GM18508 (cell line): ENCODE measurements around the gene DTNBP1.
A peak's percentile ranks its signal among the peaks of the same experiment; 100 is the strongest.

Source experiments
- ATAC-seq: cut with Tn5 transposase; IDR thresholded peaks from one replicate; pipeline ENCODE4 v1.9.1; 2021; ENCODE audit warnings: moderate number of reproducible peaks; ENCODE audit not compliant: insufficient read depth, unreplicated experiment

Gene DTNBP1

DNA sequence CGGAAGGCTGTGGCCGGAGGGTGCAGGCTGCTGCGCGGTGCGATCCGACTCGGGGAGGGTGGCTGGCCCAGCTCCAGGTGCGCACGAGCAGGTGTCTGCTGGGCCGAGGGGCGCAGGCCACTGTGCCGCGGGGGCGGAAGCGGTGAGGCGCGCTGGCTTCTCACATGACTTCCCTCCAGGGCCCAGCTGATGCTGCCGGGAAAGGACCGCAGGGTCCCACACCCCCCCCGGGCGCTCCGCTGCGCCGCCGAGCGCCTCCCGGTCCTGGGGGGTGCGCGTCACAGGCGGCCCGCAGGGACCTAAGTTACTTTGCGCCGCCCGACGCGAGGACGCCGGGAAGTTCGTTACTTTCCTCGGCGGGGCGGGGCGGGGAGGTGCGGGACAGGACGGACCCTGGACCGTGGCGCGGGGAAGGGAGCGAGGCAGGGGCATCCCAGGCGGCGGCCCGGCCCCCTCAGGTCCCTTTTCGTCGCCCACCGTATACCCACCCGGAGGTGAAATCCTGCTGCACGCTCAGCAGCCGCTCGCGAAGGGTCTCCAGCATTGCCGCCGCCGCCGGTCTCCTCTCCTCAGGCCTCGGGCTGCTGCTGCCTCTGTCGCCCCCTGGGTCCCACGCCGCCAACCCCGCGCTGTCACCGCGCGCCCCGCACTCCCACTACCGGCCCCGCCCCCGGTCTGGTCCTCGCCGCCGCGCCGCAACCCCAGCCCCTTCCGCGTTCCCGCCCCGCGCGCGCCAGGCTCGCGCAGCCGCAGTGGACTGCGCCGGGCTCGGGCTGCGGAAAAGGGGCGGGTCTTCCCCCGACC is at the start of gene DTNBP1:
Gene DTNBP1, minus strand, starts transcription at position 703 of the 804 bp plus-strand sequence. Its CDS starts 159 bp downstream, at position 544.
- ATAC-seq, result peak; percentile 43

GRCh38 chr6:15709651-15710269 is 46.9 kb upstream of the DTNBP1 start:
- ATAC-seq, result no peak

DNA sequence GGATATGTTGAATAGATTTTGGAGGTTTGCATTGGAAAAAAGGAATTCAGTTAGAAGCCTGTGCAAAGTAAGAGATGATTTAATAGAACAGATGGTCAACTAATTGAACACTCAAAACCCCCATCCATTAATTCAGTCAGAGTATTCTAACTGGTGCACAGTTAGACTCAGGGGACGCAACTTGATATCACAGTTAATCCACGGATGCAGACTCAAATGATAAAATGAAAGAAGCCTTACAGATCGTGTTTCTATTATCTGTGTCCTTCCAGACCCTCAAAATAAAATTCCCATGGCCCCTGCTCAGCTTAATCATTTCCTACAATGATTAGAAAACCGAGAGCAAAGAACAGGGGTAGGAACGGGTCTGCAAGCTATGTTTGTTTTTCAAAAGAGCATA is 45.4 kb upstream of the DTNBP1 start:
- ATAC-seq, result no peak

- ATAC-seq, result no peak
These were observed 43.2 kb upstream of the DTNBP1 start for GRCh38 chr6:15705981-15706380.

DNA sequence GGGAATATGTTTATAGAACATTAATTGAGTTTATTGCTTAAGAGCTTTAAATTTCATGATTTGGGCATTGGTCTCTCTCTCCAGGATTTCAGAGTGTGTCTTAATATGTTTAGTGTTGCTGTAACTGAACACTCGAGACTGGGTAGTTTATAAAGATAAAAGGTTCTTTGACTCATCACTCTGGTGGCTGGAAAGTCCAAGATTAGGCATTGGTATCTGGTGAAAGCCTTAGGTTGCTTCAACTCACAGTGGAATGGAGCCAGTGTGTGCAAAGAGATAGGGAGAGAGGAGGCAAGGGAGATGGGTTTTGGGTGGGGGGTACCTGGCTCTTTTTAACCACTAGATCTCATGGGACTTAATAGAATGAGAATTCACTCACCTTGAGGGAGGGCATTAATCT is 35.6 kb upstream of the DTNBP1 start:
- no peak for ATAC-seq

DNA sequence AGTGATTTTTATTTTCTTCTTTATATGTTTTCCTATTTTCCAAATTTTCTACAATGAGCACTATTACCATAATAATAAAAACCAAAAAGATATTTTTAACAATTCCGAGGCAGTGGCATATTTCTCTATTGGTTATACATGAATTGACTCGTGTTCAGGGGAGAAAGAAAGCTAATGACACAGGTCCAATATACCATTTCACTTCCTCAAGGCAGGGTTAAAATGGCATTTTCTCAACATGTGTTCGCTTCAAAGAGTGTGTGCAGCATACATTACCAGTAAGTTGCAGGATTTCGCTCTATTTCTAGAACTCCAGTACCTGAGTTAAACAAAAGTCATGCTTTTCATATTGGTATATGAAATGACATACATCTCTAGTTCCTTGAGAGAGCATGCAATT is 35.1 kb upstream of the DTNBP1 start:
- no peak for ATAC-seq

DNA sequence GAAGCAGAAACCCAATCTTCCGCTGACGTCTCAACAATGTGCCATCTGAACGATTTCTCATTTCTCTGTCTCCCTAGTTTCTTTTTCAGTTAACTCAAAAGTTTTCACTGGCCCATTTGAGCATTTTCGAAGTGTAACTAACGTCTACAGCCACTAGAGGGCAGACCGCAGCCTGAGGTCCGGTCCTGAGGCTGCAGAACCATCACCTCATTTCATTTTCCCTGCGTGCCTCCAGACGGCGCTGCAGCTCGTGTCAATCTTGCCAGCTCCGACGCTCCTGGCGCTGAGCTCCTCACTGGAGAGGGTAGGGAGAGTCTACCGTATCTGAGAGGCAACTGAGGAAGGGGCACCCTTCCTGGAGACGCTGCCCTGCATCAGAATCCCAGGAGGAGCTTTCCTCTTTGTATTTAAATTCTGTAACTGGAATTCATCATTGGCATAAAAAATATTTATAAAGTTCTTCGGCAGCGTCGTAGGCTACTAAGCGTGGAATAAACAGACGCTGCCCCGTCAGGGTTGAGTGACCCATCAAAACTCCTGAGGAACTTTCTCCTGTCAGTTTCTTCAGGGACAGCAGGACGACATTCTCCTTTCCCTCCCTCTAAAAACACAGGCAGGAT is 28.5 kb upstream of the DTNBP1 start:
- peak; percentile 77 for ATAC-seq

DNA sequence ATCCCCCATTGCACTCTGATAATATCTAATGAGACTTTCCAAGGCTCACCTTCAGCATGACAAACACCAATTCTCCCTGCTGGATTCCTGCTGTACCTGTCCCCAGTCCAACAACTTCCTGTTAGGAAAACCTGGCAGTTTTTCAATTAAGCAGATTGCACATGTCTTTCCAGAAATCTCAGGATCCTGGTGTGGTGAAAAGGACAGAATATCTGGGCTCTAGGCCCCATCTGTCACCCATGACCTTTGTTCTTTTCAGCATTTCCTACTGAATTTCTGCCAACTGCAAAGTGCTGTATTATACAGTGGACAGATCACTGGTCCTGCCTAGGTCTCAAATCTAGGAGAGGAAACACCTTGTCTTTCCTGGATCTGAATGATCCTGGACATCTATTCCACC is 27.7 kb upstream of the DTNBP1 start:
- ATAC-seq, result no peak

GRCh38 chr6:15689586-15690482 is 27.0 kb upstream of the DTNBP1 start:
- no peak for ATAC-seq

DNA sequence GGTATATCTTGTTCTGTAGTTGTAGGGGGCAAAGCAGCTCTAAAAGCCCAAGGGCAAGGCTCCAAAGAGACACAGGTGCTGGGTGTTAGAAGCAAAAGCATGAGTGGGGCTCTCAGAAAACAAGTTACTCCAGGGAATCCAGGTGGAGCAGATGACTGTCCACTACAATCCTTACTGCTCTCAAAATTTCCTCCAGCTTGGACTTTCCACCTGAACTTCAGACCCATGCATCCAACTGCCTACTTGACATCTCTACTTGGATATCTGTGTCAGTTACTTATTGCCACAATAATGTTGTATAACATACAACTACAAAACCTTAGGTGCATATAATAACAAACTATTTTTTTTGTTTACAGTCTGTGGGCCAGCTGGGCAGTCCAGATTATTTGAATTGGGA is 22.8 kb upstream of the DTNBP1 start:
- ATAC-seq, result no peak

DNA sequence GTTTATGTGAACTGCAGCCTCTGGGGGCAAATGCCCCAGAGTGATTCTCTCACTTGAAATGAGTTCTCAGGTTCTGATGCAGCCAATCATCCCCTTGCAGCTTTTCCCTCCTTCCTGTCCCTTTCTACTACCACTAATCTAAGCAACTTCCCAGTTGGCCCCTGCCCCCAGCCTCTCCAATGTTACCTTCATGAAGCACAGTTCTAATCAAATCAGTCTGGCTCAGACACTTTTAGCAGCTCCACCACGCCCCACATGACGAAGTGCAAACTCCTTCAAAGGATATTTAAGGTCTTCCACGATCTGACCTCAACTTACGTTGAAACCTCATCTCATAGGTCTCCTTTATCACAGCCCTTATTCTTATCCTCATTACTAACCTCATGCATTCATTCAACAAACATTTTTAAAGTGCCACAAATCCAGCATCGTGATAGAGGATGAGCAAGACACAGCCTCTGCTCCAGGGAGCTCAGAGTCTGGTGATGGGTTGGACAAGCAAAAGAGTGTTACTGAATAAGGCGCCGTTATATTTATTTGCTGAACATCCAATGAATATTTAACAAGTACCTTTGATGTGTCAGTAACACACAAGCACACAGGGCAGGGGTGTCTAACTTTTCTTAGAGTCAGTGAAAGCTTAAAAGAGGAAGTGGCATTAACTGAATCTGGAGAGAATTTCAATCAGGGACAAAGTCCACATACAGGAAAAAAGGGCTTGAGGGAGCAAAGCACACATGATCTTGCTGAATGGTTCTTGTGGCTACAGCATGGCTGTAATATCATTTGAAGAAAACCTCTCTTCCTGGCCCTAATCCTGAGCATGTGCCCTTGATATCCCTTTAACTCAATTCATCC is 20.4 kb upstream of the DTNBP1 start:
- ATAC-seq, result no peak

DNA sequence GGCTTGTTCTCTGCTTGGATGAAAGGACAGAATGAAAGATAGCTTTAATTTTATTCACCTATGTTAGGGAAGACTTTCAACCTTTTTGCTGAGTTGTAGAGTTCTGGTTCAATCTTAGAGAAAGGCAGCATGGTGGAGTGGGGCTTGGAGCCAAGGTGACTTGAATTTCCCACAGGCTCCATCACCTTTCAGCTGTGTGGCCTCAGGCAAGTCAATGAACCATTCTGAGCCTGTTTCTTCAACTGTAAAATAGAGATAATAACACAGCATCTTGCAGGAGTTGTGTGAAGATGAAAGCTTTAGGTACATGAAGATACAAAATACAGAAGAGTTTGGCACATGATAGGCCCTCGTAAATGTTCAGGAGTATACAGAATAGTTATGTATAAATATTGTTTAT is 19.1 kb upstream of the DTNBP1 start:
- no peak for ATAC-seq

- no peak for ATAC-seq
These were observed 15.7 kb upstream of the DTNBP1 start for GRCh38 chr6:15678514-15678913.

DNA sequence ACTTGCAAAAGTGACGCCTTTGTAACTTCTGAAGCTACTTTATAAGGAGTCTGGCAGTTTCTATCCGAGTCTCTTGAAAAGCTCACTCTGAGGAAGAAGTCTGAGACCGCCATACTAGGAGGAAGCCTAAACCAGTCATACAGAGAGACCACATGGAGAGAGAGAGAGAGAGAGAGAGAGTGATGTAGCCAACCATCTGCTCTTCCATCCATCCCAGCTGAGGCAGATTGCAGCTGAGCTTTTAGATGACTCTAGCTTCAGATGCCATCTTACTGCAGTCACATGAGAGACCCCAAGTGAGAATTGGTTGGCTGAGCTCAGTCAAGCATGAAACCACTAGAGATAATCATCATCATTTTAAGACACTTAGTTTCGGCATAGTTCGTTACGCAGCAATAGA is 15.0 kb upstream of the DTNBP1 start:
- ATAC-seq, result no peak

- ATAC-seq, result no peak
These were observed 12.8 kb upstream of the DTNBP1 start for GRCh38 chr6:15675536-15676220.

GRCh38 chr6:15674690-15675386 is 12.0 kb upstream of the DTNBP1 start:
- no peak for ATAC-seq

- no peak for ATAC-seq
These were observed 10.8 kb upstream of the DTNBP1 start for GRCh38 chr6:15673666-15674065.

GRCh38 chr6:15672818-15673217 is 10.0 kb upstream of the DTNBP1 start:
- no peak for ATAC-seq
